Esophagus mucosa (tissue), 1 donor: ENCODE results near the gene CDC42SE2. TPM values are rescaled to one million over a fixed set of nuclear protein-coding genes. Genes with fewer than 3 reads are reported as not detected.
A peak's percentile ranks its signal among the peaks of the same experiment; 100 is the strongest.
"Not testable (repeated sequence)": the region's sequence is repeated elsewhere in the genome, so short reads cannot be mapped to it uniquely, and the experiment has no call there.

Experiments used
- ATAC-seq: fragments of 200-7000 bp; cut with Tn5 transposase; one replicate; pipeline ENCODE4 v1.9.1; 2020
- total RNA-seq: library from RNA; stranded (reverse); gene quantifications from one replicate; pipeline ENCODE4 v1.2.4, GENCODE V29; 2023
- donor health status: DM: yes; HTN: yes; CAD: no.

CDC42SE2 gene
- total RNA-seq, 1 donor from 2014 or later = 15.2 TPM

DNA sequence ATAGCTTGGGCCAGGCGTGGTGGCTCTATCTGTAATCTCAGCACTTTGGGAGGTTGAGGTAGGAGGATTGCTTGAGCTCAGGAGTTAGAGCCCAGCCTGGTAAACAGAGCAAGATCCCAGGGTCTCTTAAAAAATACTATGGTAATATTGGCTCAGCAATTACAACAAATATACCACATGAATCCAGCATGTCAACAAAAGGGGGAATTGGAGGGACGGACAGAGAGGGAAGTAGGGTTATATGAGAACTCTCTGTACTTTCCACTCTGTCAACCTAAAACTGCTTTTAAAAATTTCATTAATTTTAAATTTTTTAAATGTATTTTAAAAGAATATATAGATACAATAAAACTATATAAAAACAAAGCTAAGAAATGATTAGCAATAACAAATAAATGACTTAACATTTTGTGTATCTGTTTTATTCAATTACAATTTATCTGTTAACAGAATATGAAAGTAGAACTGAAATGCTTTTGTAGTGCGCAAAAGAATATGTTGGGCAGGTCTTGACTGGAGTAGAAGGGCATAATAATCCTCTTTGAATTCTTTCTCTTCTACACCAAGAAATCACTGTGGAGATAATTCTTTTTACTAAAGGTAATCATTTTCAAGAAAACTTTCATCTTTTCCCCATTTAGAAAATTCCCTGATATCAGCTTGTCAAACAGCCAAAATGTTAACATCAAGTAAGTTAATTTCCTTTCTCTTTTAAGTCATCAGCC is 12.9 kb upstream of the CDC42SE2 start:
- ATAC-seq = no peak

DNA sequence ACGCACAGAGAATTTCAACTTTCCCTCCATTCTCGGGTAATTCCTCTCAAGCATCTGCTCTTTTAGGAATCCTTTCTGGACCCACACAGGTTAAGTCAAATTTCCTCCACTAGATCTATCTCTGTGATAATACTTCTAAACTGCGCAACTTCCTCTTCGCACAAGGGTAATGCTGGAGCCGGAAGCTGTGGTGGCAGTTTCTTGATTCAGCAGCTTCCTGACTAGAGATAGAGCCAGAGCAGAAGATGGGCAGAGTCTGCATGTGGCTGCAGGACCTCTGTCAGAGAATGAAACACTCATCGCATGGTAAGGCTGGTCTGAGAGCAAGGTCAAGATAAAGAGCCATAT is 11.1 kb upstream of the CDC42SE2 start:
- ATAC-seq = peak; percentile 76

DNA sequence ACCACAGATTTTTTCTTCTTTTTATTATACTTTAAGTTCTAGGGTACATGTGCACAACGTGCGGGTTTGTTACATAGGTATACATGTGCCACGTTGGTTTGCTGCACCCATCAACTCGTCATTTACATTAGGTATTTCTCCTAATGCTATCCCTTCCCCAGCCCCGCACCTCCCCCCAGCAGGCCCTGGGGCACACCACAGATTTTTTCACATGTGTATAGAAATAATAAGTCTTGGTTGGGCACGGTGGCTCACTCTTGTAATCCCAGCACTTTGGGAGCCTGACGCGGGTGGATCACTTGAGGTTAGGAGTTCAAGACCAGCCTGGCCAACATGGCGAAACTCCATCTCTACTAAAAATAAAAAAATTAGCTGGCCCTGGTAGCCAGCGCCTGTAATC is 9.8 kb upstream of the CDC42SE2 start:
- ATAC-seq = not testable (repeated sequence)

DNA sequence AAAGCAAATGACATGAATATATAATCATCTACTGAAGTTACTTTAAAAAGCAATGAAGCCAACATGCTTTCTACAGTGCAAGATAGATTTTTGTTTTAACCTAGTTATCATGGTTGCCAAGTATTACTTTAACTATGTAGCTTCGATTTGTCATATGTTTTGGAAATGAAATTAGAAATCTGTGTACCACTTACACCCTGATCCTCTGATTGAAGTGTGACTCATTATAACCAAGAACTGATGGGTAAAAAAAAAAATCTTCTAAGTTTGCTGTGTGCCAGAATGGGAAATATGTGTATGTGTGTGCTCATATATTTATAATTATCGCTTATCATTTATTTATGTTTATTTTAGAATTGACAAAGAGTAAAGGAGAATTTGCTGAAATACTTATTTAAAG is 9.1 kb upstream of the CDC42SE2 start:
- ATAC-seq = no peak

DNA sequence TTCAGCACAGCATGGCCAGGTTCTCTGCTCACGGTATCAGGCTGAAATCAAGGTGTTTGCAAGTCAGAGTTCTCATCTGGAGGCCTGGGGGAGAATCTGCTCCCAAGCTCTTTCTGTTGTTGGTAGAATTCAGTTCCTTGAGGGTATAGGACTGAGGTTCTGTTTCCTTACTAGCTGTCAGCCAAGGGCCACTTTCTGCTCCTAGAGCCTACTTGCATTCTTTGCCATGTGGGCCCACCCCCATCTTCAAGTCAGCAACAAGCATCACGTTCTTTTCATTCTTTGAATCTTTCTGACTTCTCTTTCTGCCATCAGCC is 7.4 kb upstream of the CDC42SE2 start:
- ATAC-seq = no peak

DNA sequence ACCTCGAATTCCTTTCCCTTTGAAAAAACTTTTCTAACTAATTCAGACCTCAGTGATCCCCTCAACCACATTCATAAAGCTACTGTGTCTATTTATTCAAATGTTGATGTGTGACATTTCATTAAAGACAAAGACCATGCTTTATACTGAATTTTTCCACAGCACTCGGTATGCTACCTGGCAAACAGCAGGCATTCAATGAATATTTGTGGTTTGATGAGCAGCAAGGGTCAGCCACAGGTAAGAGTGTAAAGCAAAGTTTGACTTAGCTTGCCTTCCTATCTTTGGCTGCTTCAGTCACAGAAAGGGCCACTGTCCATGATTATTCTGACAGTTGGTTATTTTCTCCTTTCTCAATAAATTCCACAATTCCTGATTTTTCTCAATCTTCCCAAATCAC is 5.1 kb upstream of the CDC42SE2 start:
- ATAC-seq = no peak

DNA sequence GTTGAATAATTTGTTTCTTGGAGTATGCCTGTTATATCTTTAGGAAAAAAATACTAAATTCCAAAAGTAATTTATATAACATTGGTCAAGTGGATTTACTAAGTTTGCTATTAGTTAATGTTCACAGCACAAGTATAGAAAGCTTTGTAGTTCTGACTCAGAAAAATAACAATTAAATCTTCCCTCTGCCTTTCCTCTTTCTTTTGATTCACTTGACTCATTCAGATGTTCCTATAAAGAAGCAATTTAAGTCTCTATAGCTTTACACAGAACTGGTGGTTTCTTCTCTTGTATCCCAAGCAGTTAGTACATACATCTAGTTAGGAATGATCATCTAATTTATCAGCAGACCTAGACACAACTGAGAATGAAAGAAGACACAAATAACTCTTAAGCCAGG is 4.5 kb upstream of the CDC42SE2 start:
- no peak for ATAC-seq

DNA sequence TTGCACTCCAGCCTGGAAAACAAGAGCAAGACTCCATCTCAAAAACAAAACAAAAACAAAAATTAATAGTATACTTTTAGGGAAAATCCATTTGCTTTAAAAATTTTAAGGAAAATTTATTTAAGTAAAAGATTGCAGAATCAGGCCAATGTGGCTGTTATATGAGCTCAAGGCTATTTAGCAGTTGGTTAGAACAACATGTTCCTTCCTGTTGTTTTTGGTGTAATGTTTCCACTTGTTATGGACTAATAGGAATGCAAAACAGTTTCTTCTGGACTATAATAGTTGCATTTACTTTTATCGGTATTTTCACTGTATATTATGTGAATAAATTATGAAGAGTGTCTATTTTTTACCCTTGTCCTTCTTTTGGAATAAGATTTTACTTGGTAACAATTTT is 3.0 kb upstream of the CDC42SE2 start:
- no peak for ATAC-seq

DNA sequence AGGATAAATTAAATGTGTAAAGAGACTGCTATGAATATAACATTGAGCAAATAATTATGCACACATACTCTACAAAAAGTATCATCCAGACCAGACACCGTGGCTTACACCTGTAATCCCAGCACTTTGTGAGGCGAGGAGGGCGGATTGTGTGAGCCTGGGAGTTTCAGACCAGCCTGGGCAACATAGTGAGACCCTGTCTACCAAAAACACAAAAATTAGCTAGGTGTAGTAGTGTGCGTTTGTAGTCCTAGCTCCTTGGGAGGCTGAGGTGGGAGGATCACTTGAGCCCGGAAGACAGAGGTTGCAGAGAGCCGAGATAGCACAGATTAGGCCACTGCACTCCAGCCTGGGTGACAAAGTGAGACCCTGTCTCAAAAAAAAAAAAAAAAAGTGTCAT is 2.4 kb upstream of the CDC42SE2 start:
- no peak for ATAC-seq

DNA sequence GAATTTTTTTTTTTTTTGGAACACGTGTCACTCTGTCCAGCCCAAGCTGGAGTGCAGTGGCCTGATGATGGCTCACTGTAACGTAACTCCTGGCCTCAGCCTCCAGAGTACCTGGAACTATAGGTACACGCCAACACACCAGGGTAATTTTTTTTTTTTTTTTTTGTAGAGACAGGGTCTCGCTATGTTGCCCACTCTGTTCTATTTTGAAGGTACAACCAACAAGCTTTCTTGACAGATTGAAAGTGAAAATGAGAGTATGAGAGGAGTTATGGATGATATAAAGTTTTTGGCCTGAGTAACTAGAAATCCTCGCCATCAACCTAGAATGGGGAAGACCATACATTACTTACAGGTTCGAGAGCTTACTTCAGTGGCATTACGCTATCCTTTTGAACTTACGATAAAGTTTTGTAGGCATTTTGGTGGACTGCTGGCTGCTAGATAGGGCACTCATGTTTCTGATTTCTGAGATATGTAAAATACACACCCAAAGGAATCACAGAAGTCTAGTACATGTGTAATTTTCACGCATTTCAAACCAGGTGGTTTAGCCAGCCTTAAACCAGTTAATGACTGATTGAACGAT is 806 bp upstream of the CDC42SE2 start:
- ATAC-seq = peak; percentile 15

DNA sequence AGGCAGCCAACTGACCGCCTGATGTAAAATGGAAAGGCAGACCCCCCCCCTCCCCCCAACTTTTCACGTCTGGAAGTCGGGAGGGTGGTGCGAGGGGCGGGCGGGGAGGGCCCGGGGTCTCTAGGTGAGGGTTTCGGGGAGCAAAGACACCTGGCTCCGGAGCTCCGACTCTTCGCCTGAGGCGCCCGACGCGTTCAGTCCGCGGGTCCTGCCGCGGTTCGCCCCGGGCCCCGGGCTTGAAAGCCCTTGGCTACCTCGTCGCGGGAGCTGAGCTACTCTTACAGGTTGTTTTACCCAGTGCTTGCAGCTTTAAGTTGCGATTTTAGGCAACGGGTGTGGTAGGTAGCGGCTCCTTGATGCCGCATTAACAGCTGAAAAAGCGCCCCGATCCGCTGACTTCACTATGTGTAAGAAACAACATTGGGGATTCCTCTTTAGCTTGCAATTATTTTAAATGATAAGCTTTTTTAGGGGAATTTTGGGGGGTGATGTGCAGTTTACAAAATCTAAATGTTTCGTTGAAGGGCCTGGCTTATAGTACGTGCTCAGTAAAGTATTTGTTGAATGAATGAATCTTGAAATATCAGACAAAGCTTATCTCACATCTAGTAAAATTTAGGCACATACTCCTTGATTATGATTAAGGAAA is 722 bp downstream of the CDC42SE2 start:
- peak; percentile 33 for ATAC-seq

DNA sequence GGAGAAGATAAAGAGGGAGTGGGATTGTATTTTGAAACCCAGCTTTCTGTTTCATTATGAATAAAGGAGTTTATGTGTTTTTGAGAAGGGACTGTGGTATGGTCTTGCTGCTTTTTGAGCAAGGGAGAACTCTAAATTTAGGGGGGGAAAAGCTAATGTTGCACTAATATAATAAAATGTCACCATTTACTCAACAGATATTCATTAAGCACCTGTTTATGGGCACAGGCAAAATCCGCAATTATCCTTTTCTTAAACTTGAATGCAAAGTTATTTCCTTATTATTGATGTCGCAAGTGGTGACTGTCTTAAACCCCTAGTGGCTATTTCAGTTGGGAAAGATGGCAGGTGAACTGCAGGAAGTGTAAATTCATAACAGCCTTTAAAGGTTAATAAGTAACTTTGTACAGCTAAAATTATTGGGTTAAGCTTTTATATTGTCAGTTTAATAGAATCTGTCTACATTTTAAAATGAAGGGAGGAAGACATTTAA is 1.5 kb downstream of the CDC42SE2 start:
- ATAC-seq = no peak

DNA sequence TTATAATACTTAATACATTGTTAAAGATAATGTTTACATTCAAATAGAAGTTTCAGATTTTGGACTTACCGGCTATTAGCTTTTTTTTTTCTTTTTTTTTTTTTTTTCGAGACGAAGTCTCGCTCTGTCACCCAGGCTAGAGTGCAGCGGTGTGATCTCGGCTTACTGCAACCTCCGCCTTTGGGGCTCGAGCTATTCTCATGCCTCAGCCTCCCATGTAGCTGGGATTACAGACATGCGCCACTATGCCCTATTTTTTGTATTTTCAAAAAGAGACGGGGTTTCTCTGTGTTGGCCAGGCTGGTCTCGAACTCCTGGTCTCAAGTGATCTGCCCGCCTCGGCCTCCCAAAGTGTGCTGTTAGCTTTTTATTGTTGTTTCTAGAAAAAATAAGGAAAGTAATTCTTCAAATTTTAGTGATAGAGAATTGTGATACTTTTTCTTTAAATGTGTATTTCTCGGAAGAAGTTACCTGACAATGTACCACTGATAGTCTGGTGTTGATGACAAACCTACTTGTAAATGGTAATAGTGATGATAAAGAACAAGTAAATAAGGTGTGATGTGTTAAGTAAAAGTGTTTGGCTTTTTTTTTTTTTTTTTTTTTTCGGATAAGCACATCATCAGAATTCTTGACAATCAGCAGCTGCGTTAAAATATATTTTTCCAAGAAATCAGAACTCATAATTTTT is 2.7 kb downstream of the CDC42SE2 start:
- no peak for ATAC-seq

DNA sequence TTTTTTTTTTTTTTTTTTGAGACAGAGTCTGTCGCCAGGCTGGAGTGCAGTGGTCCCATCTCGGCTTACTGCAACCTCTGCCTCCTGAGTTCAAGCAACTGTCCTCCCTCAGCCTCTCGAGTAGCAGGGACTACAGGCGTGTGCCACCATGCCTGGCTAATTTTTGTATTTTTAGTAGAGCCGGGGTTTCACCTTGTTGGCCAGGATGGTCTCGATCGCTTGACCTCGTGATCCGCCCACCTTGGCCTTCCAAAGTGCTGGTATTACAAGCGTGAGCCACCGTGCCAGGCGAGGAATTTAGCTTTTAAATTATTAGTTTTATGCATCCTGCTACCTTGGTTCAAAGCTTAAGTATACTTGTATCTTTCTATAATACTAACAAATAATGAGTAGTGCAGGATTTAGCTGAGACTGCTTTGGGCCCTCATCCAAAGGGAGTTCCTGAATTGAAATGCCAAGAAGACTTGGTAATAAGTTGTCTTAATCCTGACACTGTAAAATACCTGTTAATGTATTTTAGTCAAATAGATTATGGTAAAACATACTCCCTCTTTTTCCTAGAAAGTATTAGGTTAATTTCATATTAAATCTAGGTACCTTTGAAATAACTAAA is 5.0 kb downstream of the CDC42SE2 start:
- ATAC-seq = peak; percentile 60

DNA sequence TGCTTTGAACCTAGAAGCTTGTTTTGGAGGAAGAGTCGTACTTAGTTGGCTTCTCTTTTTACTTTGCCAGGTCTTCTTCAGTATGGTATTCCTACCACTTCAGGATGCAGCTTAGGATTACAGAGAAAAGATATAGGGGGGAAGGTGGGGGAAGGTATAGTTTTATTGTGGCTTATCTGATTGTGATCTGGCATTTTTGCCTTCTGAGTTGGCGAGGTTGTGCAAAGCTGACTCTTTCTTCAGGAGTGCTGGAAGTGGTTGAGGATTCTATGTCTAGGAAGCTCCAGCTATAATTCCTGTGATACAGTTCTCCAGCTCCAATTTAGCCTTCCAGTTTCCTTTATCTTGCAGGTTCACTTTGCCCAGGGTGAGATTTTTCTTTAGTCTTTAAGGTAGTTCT is 7.0 kb downstream of the CDC42SE2 start:
- no peak for ATAC-seq

DNA sequence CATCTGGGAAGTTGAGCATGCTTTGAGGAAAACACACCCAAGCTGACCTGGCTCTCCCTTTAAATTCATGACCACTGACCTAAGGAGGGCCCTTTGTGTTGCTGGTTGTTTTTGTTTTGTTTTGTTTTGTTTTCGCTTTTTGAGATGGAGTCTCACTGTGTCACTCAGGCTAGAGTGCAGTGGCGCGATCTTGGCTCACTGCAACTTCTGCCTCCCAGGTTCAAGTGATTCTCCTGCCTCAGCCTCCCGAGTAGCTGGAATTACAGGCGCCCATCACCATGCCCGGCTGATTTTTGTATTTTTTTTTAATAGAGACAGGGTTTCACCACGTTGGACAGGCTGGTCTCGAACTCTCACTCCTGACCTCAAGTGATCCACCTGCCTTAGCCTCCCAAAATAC is 8.0 kb downstream of the CDC42SE2 start:
- ATAC-seq = not testable (repeated sequence)

DNA sequence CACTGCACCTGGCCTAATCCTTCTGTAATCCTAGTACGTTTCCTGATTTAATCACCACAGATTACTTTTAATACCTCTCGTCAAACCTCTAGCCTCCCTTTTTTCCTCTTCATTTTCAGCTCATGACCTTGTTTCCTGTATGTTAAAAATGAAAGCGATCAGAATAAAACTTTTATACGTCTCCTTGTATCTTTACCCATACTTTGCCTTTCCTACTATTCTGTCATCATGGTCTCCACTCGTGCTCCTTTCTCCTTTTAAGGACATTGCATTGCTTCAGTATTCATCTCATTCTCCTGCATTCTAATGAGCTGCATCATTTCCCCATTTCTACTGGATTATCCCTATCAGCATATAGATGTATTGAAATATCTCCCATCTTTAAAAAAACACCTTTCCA is 8.5 kb downstream of the CDC42SE2 start:
- no peak for ATAC-seq

DNA sequence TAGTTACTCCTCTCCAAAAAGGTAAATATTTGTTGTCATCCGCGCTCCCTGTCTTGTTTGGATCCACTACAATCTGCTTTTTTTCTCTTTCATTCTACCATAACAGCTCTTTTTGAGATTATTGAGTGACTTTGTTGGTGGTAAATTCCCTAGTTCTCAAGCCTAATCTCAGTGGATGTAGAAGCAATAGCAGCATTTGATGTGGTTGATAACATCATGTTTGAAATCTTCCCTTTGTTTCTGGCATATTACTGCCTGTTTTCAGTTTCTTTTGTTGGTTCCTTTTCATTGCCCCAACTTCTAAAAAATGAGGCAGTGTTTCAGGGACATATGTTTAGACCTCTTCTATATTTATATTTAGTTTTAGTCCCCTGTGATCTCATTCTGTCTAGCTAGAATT is 8.9 kb downstream of the CDC42SE2 start:
- ATAC-seq = no peak

DNA sequence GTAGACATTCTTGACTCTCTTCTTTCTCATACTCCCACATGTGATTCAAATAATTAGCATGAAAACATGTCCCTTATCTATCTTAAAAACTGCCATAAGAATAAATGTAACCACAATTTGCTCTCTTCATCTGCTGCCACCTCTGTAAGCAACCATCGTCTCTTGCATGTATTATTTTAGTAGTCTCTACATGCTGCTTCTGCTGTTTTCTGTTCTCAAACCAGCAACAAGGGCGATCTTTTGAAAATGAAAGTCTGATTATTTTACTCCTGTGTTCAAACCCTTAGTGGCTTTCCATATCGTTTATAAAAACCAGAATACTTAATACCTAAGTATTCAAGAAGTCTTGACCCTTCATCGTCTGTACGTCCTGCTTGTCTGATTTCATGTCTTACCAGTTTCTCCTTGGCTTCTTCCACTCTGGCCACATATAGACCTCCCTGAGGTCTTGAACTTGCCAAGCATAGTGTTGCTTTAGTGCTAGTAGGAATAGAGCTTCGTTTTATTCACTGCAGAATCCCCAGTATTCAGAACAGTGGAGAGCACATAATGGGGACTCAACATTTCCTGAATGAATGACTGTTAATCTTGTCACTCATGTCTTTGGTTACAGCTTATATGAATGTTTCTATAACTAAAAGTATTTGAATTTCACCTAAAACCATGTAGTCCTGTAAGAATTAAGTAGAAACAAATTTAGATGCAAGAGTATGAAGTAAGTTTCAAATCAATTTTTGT is 10.6 kb downstream of the CDC42SE2 start:
- no peak for ATAC-seq

DNA sequence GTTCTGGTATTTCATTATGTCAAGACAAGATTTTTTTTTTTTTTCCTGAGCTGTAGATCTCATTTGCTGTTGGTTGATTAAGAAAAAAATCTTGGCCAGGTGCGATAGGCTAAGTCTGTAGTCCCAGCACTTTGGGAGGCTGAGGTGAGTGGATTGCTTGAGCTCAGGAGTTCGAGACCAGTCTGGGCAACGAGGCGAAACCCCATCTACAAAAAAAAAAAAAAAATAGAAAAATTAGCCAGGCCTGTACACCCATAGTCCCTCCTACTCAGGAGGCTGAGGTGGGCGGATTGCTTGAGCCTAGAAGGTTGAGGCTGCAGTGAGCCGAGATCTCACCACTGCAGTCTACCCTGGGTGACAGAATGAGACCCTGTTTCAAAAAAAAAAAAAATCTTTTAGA is 12.2 kb downstream of the CDC42SE2 start:
- no peak for ATAC-seq

DNA sequence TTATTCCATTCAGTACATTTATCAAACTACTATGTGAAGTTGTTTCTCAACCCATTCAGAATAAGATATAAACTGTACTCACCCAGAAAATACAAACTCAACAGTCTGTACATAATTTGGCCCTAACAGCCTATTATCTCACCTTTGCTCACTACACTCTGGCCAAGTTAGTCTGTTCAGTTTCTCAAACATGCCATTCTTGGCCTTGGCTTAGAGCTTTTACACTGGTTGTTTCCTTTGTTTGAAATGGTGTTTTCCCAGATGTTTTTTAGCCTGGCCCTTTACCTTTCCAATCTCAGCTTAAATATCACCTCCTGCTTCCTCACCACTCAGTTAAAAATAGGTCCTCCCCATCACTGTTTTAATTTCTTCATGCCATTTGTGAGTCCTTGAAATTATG is 13.6 kb downstream of the CDC42SE2 start:
- no peak for ATAC-seq
